T-cell (primary cell): Measurements from ENCODE around the gene MED17. TPM values are rescaled to one million over a fixed set of nuclear protein-coding genes. Genes with fewer than 3 reads are reported as not detected.

Experiments used
- ATAC-seq, 4 experiments: fragments of 200-7000 bp in 3 of 4; fragments of 150-1000 bp in 1 of 4; cut with Tn5 transposase; replicated peaks in 1 of 4; 1 replicate in 3 of 4; 2 replicates in 1 of 4; pipeline ENCODE4 v1.10.0; 2021; ENCODE audit warnings: moderate library complexity in 3 of 4, mild to moderate bottlenecking in 2 of 4, moderate number of reproducible peaks in 1 of 4
- CTCF ChIA-PET, 2 donors: fragments of 300-600 bp; sonication (Branson Sonifier 250); formaldehyde crosslinking; loops; one replicate each; lab custom pipeline; 2022; ENCODE audit warnings: antibody characterized with exemption in 2 of 2; lab: Charles Lee
- POLR2A ChIA-PET, 2 donors: fragments of 300-600 bp; sonication (Branson Sonifier 250); formaldehyde crosslinking; loops; one replicate each; lab custom pipeline; 2022; ENCODE audit warnings: antibody characterized with exemption in 2 of 2; lab: Charles Lee
- DNase-seq, 35 experiments: peaks; one replicate each; pipeline versions ENCODE4 v3.0.0 to v3.0.0-alpha.2; 2013 to 2023
- H3K27ac ChIP-seq: one replicate; pipeline ENCODE4 v1.5.1; 2013; ENCODE audit warnings: low read length
- H3K27me3 ChIP-seq, 2 experiments: replicated peaks in 1 of 2; 1 replicate in 1 of 2; 2 replicates in 1 of 2; pipeline versions ENCODE4 v1.6.1 to v1.7.0; 2013; ENCODE audit warnings: low read length in 1 of 2, mixed read lengths in 1 of 2; ENCODE audit not compliant: control insufficient read depth in 2 of 2, insufficient read depth in 2 of 2; ENCODE audit errors: extremely low read depth in 1 of 2
- H3K36me3 ChIP-seq, 2 donors: 1 replicate in 1 of 2; 2 replicates in 1 of 2; pipeline versions ENCODE4 v1.6.1 to v1.7.0; 2013; ENCODE audit warnings: low read length in 1 of 2; ENCODE audit not compliant: control insufficient read depth in 2 of 2, insufficient read depth in 1 of 2; ENCODE audit errors: extremely low read depth in 1 of 2
- H3K4me1 ChIP-seq, 2 experiments: 1 replicate in 1 of 2; 2 replicates in 1 of 2; pipeline versions ENCODE4 v1.6.1 to v1.7.0; 2013; ENCODE audit warnings: low read length in 2 of 2, mixed read lengths in 1 of 2; ENCODE audit not compliant: insufficient read depth in 2 of 2, control insufficient read depth in 1 of 2; ENCODE audit errors: extremely low read depth in 1 of 2
- H3K4me3 ChIP-seq, 2 donors: 1 replicate in 1 of 2; 2 replicates in 1 of 2; pipeline versions ENCODE4 v1.5.1 to v1.7.0; 2013; ENCODE audit warnings: mild to moderate bottlenecking in 2 of 2, low read length in 1 of 2, moderate library complexity in 1 of 2; ENCODE audit not compliant: control insufficient read depth in 1 of 2; ENCODE audit errors: extremely low read depth in 1 of 2
- H3K9me3 ChIP-seq: 2 replicates; pipeline ENCODE4 v1.7.0; 2013
- H3K27ac Mint-ChIP-seq, 2 donors: one replicate each; pipeline ENCODE4 v1.8.0; 2020 to 2021; ENCODE audit warnings: mild to moderate bottlenecking in 2 of 2, mixed read lengths in 2 of 2
- H3K27me3 Mint-ChIP-seq, 2 donors: one replicate each; pipeline ENCODE4 v1.8.0; 2021 to 2022; ENCODE audit warnings: mixed read lengths in 2 of 2
- H3K36me3 Mint-ChIP-seq: one replicate; pipeline ENCODE4 v1.8.0; 2021; ENCODE audit warnings: mixed read lengths
- H3K4me1 Mint-ChIP-seq, 3 donors: one replicate each; pipeline ENCODE4 v1.8.0; 2020 to 2022; ENCODE audit warnings: mixed read lengths in 3 of 3, mild to moderate bottlenecking in 1 of 3
- H3K4me3 Mint-ChIP-seq, 3 donors: one replicate each; pipeline ENCODE4 v1.8.0; 2020 to 2022; ENCODE audit warnings: mild to moderate bottlenecking in 3 of 3, mixed read lengths in 3 of 3, moderate library complexity in 3 of 3
- H3K9me3 Mint-ChIP-seq, 3 donors: one replicate each; pipeline ENCODE4 v1.8.0; 2020 to 2022; ENCODE audit warnings: mixed read lengths in 3 of 3
- WGBS: methylation state at CpG from one replicate; pipeline ENCODE4 v1.1.5; 2013; ENCODE audit warnings: missing lambda C conversion rate; ENCODE audit not compliant: insufficient coverage; 5-methylcytosine and 5-hydroxymethylcytosine counted together
- total RNA-seq, 35 experiments: library from RNA in 6 of 35; stranded (reverse) in 6 of 35; fragments of 120-200 nt in 1 of 35; gene quantifications; one replicate each; pipeline versions ENCODE4 v1.2.1 to v1.2.4 and lab custom pipeline; 2013 to 2026

The MED17 gene
- total RNA-seq, 5 donors from 2014 or later (not counting 1 experiment from before 2014, with no cell fraction given), result 64.1 to 71.7 (median 67.1) TPM

- Histone ChIP-seq H3K4me1 (no peaks in the 10 kb centered on the region), H3K27ac (no peak overlapping the region), H3K4me3 (no peak overlapping the region), H3K9me3 (no peaks in the 10 kb centered on the region), H3K36me3 (no peaks in the 10 kb centered on the region), H3K27me3 (no peaks in the 10 kb centered on the region)
- CTCF ChIA-PET, result interaction anchor here in 1 of 2 donors (0.6 kb wide), 1 partner anchor 466 kb away, joined by 3 read pairs; no protein-coding TSS in a partner anchor
- H3K4me1 Mint-ChIP-seq, result no peaks in the 10 kb centered on the region
- no peaks in the 10 kb centered on the region for H3K9me3 Mint-ChIP-seq
- no peak for ATAC-seq
- peaks cover 4 to 10% of the 10 kb centered on the region in 2 donors for H3K27me3 Mint-ChIP-seq
- no peak overlapping the region for H3K27ac Mint-ChIP-seq
- DNase-seq, result no peak
- POLR2A ChIA-PET, result interaction anchor here in 1 of 2 donors (0.5 kb wide), 1 partner anchor 17 kb away, joined by 3 read pairs; no protein-coding TSS in a partner anchor
- no CpG with 5 or more reads among the region's 3 CpGs for whole genome bisulfite sequencing
- no peak overlapping the region for H3K4me3 Mint-ChIP-seq
- no peaks in the 10 kb centered on the region for H3K36me3 Mint-ChIP-seq
These were observed 73.5 kb downstream of the MED17 start for GRCh38 chr11:93857413-93858120.

GRCh38 chr11:93858121-93858775 is 74.2 kb downstream of the MED17 start:
- no peak overlapping the region for H3K4me3 Mint-ChIP-seq
- no peaks in the 10 kb centered on the region for H3K36me3 Mint-ChIP-seq
- WGBS, result 33% methylated on average over 2 of the region's 3 CpGs
- DNase-seq, result no peak
- ATAC-seq, result no peak
- ChIA-PET CTCF (no interaction called here), POLR2A (interaction anchor here in 1 of 2 donors (0.5 kb wide), 1 partner anchor 16 kb away, joined by 3 read pairs; no protein-coding TSS in a partner anchor)
- no peaks in the 10 kb centered on the region for H3K9me3 ChIP-seq
- H3K9me3 Mint-ChIP-seq, result no peaks in the 10 kb centered on the region
- no peaks in the 10 kb centered on the region for H3K4me1 Mint-ChIP-seq
- no peak overlapping the region for H3K27ac Mint-ChIP-seq
- no peaks in the 10 kb centered on the region for H3K27me3 ChIP-seq
- no peak overlapping the region for H3K27ac ChIP-seq
- H3K4me1 ChIP-seq, result no peaks in the 10 kb centered on the region
- H3K36me3 ChIP-seq, result no peaks in the 10 kb centered on the region
- peaks cover 4% of the 10 kb centered on the region in 2 donors for H3K27me3 Mint-ChIP-seq
- no peak overlapping the region for H3K4me3 ChIP-seq

DNA sequence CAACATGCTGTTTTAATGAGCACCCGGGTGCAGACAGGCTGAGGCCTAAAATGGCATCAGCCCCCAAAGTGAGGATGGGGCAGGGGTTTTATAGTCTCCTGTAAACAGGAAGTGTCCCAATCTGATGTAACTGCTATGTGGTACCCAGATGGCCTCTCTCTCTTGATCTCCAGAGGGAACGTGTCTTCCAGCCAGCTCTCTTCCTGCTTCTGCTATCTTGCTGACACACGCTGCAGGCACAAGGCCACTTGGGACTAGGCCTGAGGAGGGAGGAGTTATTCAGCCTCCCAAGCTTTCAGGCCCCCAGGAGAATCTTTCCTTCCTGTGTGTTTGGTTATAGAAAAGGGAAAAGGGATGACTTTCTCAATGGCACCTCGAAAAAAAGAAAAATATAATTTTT is 77.7 kb downstream of the MED17 start:
- no peak for ATAC-seq
- Mint-ChIP-seq H3K27ac (no peak overlapping the region), H3K4me3 (no peak overlapping the region), H3K36me3 (no peaks in the 10 kb centered on the region), H3K9me3 (no peaks in the 10 kb centered on the region), H3K4me1 (no peaks in the 10 kb centered on the region), H3K27me3 (no peaks in the 10 kb centered on the region)
- no peak overlapping the region for H3K27ac ChIP-seq
- ChIA-PET CTCF (no interaction called here), POLR2A (no interaction called here)
- no peaks in the 10 kb centered on the region for H3K36me3 ChIP-seq
- H3K27me3 ChIP-seq, result no peaks in the 10 kb centered on the region
- no peak for DNase-seq
- H3K9me3 ChIP-seq, result no peaks in the 10 kb centered on the region
- WGBS, result 75% methylated on average over 4 of the region's 4 CpGs
- H3K4me1 ChIP-seq, result no peaks in the 10 kb centered on the region
- no peak overlapping the region for H3K4me3 ChIP-seq

Other genes with a start within 250 kb of the MED17 start
- 1 to 10 TPM in 4 of 5 donors, not detected in 1; 2.2 to 6.5 (median 4.7) TPM for gene SMCO4, start 240.9 kb upstream of the MED17 start, total RNA-seq
- 10 to 100 TPM; 10.9 to 15.1 (median 12.1) TPM for gene CEP295, start 122.6 kb upstream of the MED17 start, total RNA-seq
- gene TAF1D, start 42.8 kb upstream of the MED17 start, total RNA-seq, result 100 to 1,000 TPM; 130 to 177 (median 152) TPM
- 10 to 100 TPM; 15.3 to 30.8 (median 27.4) TPM for gene C11orf54, start 42.6 kb upstream of the MED17 start, total RNA-seq
- not detected for gene VSTM5, start 66.3 kb downstream of the MED17 start, total RNA-seq
- not detected for gene HEPHL1, start 237.1 kb downstream of the MED17 start, total RNA-seq